Loucy (cell line): ENCODE data around the gene RALGDS.

ENCODE experiments used
- H2AFZ ChIP-seq: fragments of 200-600 bp; sonication (generic); 2 replicates; pipeline ENCODE4 v1.6.0; 2016; ENCODE audit warnings: antibody characterized with exemption, mild to moderate bottlenecking, low read length, moderate library complexity
- H3F3A ChIP-seq: fragments of 200-600 bp; 2 replicates; pipeline ENCODE4 v1.6.0; 2016; ENCODE audit warnings: antibody characterized with exemption, low read depth, mild to moderate bottlenecking
- H3K27me3 ChIP-seq: fragments of 200-600 bp; sonication (generic); 2 replicates; pipeline ENCODE4 v1.6.1; 2014; ENCODE audit warnings: low read length, mild to moderate bottlenecking; ENCODE audit not compliant: insufficient read depth, poor library complexity, severe bottlenecking
- H3K36me3 ChIP-seq: fragments of 200-600 bp; sonication (generic); 2 replicates; pipeline ENCODE4 v1.6.1; 2016; ENCODE audit warnings: low read length; ENCODE audit not compliant: insufficient read depth
- H3K4me1 ChIP-seq: fragments of 200-600 bp; sonication (generic); 2 replicates; pipeline ENCODE4 v1.5.1; 2014; ENCODE audit warnings: low read length, mild to moderate bottlenecking; ENCODE audit not compliant: insufficient read depth, poor library complexity, severe bottlenecking
- H3K4me2 ChIP-seq: fragments of 200-600 bp; sonication (generic); 2 replicates; pipeline ENCODE4 v1.6.0; 2014; ENCODE audit warnings: antibody characterized with exemption, low read length, low read depth, mild to moderate bottlenecking; ENCODE audit not compliant: poor library complexity, severe bottlenecking
- H3K4me3 ChIP-seq: fragments of 200-600 bp; sonication (generic); 2 replicates; pipeline ENCODE4 v1.5.1; 2014; ENCODE audit warnings: low read length, mild to moderate bottlenecking, mixed read lengths; ENCODE audit not compliant: poor library complexity, severe bottlenecking
- H3K79me2 ChIP-seq: fragments of 200-600 bp; sonication (generic); 2 replicates; pipeline ENCODE4 v1.6.1; 2014; ENCODE audit warnings: low read length; ENCODE audit not compliant: insufficient read depth
- H3K9ac ChIP-seq: fragments of 200-600 bp; sonication (generic); 2 replicates; pipeline ENCODE4 v1.6.0; 2014; ENCODE audit warnings: mild to moderate bottlenecking, low read depth, low read length, moderate library complexity; ENCODE audit not compliant: poor library complexity, severe bottlenecking
- H3K9me2 ChIP-seq: fragments of 200-600 bp; sonication (generic); replicated peaks from 2 replicates; pipeline ENCODE4 v1.6.1; 2016; ENCODE audit warnings: low read depth, low read length, mixed read lengths
- H3K9me3 ChIP-seq: fragments of 200-600 bp; sonication (generic); 2 replicates; pipeline ENCODE4 v1.6.1; 2014; ENCODE audit warnings: mild to moderate bottlenecking, antibody characterized with exemption, low read length, low read depth; ENCODE audit not compliant: insufficient read depth
- H4K20me1 ChIP-seq: fragments of 200-600 bp; sonication (generic); 2 replicates; pipeline ENCODE4 v1.6.0; 2014; ENCODE audit warnings: antibody characterized with exemption, low read length, mild to moderate bottlenecking; ENCODE audit not compliant: insufficient read depth, poor library complexity, severe bottlenecking
- CTCF ChIP-seq: fragments of 200-600 bp; sonication (generic); conservative IDR thresholded peaks from 2 replicates; pipeline ENCODE4 v1.5.1; 2014; ENCODE audit warnings: mild to moderate bottlenecking, antibody characterized with exemption, low read length
- EZH2phosphoT487 ChIP-seq: fragments of 200-600 bp; IDR thresholded peaks from 2 replicates; pipeline ENCODE4 v1.6.1; 2018; ENCODE audit warnings: antibody characterized with exemption, mild to moderate bottlenecking, moderate library complexity, borderline replicate concordance

RALGDS gene

GRCh38 chr9:133108794-133109641 is 12.0 kb downstream of the RALGDS start:
- Histone ChIP-seq H3K36me3 (peaks cover 77% of the 10 kb centered on the region; the same call in 1 of the 2 replicates), H3K9me2 (no peaks in the 10 kb centered on the region), H2AFZ (no peak overlapping the region), H3K27me3 (no peaks in the 10 kb centered on the region), H3K4me2 (no peak overlapping the region), H3K9me3 (no peaks in the 10 kb centered on the region), H3K4me1 (peaks cover 22% of the 10 kb centered on the region), H3K79me2 (peaks cover 24% of the 10 kb centered on the region; the same call in 1 of the 2 replicates), H3K9ac (no peak overlapping the region), H4K20me1 (peaks cover 30% of the 10 kb centered on the region), H3K4me3 (no peak overlapping the region), H3F3A (no peaks in the 10 kb centered on the region)
- TF ChIP-seq CTCF = no peak
- TF ChIP-seq EZH2phosphoT487 = no peak

- H3K9me2 ChIP-seq = no peaks in the 10 kb centered on the region
- H3K27me3 ChIP-seq = no peaks in the 10 kb centered on the region
- H3K79me2 ChIP-seq = peaks cover 15% of the 10 kb centered on the region; the same call in 1 of the 2 replicates
- H2AFZ ChIP-seq = no peak overlapping the region
- H3K9me3 ChIP-seq = no peaks in the 10 kb centered on the region
- peaks cover 22% of the 10 kb centered on the region for H4K20me1 ChIP-seq
- H3F3A ChIP-seq = no peaks in the 10 kb centered on the region
- peaks cover 14% of the 10 kb centered on the region for H3K4me1 ChIP-seq
- no peak overlapping the region for H3K9ac ChIP-seq
- H3K36me3 ChIP-seq = peaks cover 84% of the 10 kb centered on the region; the same call in 1 of the 2 replicates
- no peak overlapping the region for H3K4me3 ChIP-seq
- TF ChIP-seq EZH2phosphoT487 = no peak
- no peak for TF ChIP-seq CTCF
- no peak overlapping the region for H3K4me2 ChIP-seq
Observed at GRCh38 chr9:133107961-133108793, 12.9 kb downstream of the RALGDS start.

- Histone ChIP-seq H4K20me1 (peaks cover 13% of the 10 kb centered on the region), H3K4me1 (peaks cover 5% of the 10 kb centered on the region), H3K4me3 (no peak overlapping the region), H3K9me2 (no peaks in the 10 kb centered on the region), H2AFZ (no peak overlapping the region), H3K4me2 (no peak overlapping the region), H3K79me2 (peaks cover 8% of the 10 kb centered on the region; the same call in 1 of the 2 replicates), H3K27me3 (no peaks in the 10 kb centered on the region), H3K36me3 (peaks cover 93% of the 10 kb centered on the region; the same call in 1 of the 2 replicates), H3K9ac (no peak overlapping the region), H3F3A (no peaks in the 10 kb centered on the region), H3K9me3 (no peaks in the 10 kb centered on the region)
- no peak for TF ChIP-seq EZH2phosphoT487
- no peak for TF ChIP-seq CTCF
Observed at GRCh38 chr9:133107245-133107722, 13.8 kb downstream of the RALGDS start.
